ENCODE measurements around the gene ANKRD44. TPM values are rescaled to one million over a fixed set of nuclear protein-coding genes. Genes with fewer than 3 reads are reported as not detected.

The ANKRD44 gene
- total and polyA plus RNA-seq, 2 of the 8 experiments (the other 6 are each of a cell fraction or from before 2014, with no cell fraction given) = 1.2 to 1.3 TPM

DNA sequence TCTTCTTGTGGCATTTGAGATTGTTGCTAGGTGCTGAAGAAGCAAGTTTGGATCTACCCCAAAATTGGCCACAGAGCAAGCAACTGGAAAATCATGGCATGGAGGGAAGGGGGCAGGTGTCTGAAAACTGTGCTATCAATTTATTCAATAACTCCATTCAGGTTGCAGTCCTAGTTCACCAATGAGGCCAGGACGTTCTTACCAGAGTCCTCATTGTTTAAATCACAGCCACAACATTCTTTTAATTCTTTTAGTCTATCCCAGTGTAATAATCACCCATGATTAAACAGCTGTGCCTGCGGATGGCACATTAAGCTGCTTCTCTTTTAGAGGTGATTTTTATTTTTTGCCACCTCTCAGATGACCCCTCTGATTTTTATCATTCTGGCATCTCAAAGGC lies 103.5 kb downstream of the ANKRD44 start:
- Histone ChIP-seq H3K18ac (ENCODE audit: extremely low read depth, low read length) (no peak overlapping the region), H3K9me3 (ENCODE audit: insufficient read depth in 2 of 2, low read depth in 1 of 2, low read length in 1 of 2) (no peaks in the 10 kb centered on the region), H3K79me2 (ENCODE audit: control insufficient read depth in 1 of 2, insufficient read depth in 2 of 2, low read length in 2 of 2) (no peaks in the 10 kb centered on the region), H2BK12ac (ENCODE audit: low read depth, low read length) (no peak overlapping the region), H2BK120ac (replicated peaks; ENCODE audit: low read depth, low read length) (no peak overlapping the region), H2BK15ac (ENCODE audit: low read length) (no peak overlapping the region), H4K20me1 (replicated peaks in 1 of 2; ENCODE audit: control insufficient read depth in 1 of 2, insufficient read depth in 2 of 2, low read length in 2 of 2) (no peaks in the 10 kb centered on the region), H3K9ac (replicated peaks in 1 of 4; ENCODE audit: extremely low read depth in 1 of 4, low read depth in 3 of 4, low read length in 3 of 4) (no peak overlapping the region), H4K91ac (replicated peaks; ENCODE audit: insufficient read length, low read length) (no peak overlapping the region), H2BK5ac (ENCODE audit: low read depth, low read length) (no peak overlapping the region), H2BK20ac (ENCODE audit: low read length) (no peak overlapping the region), H3K23ac (ENCODE audit: insufficient read length) (no peak overlapping the region), H3K4me2 (ENCODE audit: insufficient read depth in 1 of 2, low read depth in 2 of 2, low read length in 2 of 2) (no peak overlapping the region), H3K23me2 (ENCODE audit: low read depth, low read length) (no peaks in the 10 kb centered on the region), H3K27me3 (replicated peaks in 1 of 4; ENCODE audit: control insufficient read depth in 3 of 4, extremely low read depth in 1 of 4, insufficient read depth in 3 of 4, low read length in 3 of 4) (peaks cover 0 to 1% (median 0%) of the 10 kb centered on the region in 4 experiments; a peak in 1 of 7 replicates), H3K14ac (ENCODE audit: insufficient read length) (no peak overlapping the region), H3K4me1 (replicated peaks in 1 of 4; ENCODE audit: control insufficient read depth in 3 of 4, insufficient read depth in 4 of 4, low read length in 3 of 4) (no peaks in the 10 kb centered on the region), H2AK5ac (ENCODE audit: low read depth, low read length) (no peak overlapping the region), H4K8ac (ENCODE audit: extremely low read depth, insufficient read depth, low read length) (no peak overlapping the region), H4K5ac (ENCODE audit: insufficient read length, low read depth, low read length) (no peak overlapping the region), H3K56ac (replicated peaks; ENCODE audit: insufficient read length, low read depth, low read length) (no peak overlapping the region), H2AFZ (ENCODE audit: low read length) (no peak overlapping the region), H3K4me3 (ENCODE audit: extremely low read depth in 1 of 4, insufficient read depth in 2 of 4, low read depth in 3 of 4, low read length in 4 of 4) (no peak overlapping the region), H3K4ac (replicated peaks; ENCODE audit: insufficient read length, low read depth, low read length) (no peak overlapping the region), H3K36me3 (ENCODE audit: control insufficient read depth in 2 of 4, insufficient read depth in 4 of 4, low read length in 3 of 4) (no peaks in the 10 kb centered on the region), H3K27ac (ENCODE audit: low read depth, low read length) (no peak overlapping the region), H3K79me1 (ENCODE audit: low read depth, low read length) (no peaks in the 10 kb centered on the region)
- TF ChIP-seq TBP (IDR thresholded peaks at IDR 0.05; ENCODE audit: low read depth, low read length) (no peak), CEBPB (IDR thresholded peaks at IDR 0.05; ENCODE audit: low read depth, low read length) (no peak), SP4 (IDR thresholded peaks at IDR 0.05; ENCODE audit: low read length) (no peak), ASH2L (IDR thresholded peaks at IDR 0.05; ENCODE audit: low read length) (no peak), CREB1 (IDR thresholded peaks at IDR 0.05) (no peak), ZNF274 (IDR thresholded peaks at IDR 0.05; ENCODE audit: borderline replicate concordance, extremely low read depth, low read length) (no peak), CHD1 (IDR thresholded peaks at IDR 0.05; ENCODE audit: low read depth, low read length) (no peak), TAF7 (optimal IDR thresholded peaks at IDR 0.05; ENCODE audit: borderline replicate concordance, low read depth, low read length) (no peak), TEAD4 (IDR thresholded peaks at IDR 0.05; ENCODE audit: low read depth, low read length) (no peak), BACH1 (IDR thresholded peaks at IDR 0.05; ENCODE audit: low read length) (no peak)
- TF ChIP-seq, protein P1, sequence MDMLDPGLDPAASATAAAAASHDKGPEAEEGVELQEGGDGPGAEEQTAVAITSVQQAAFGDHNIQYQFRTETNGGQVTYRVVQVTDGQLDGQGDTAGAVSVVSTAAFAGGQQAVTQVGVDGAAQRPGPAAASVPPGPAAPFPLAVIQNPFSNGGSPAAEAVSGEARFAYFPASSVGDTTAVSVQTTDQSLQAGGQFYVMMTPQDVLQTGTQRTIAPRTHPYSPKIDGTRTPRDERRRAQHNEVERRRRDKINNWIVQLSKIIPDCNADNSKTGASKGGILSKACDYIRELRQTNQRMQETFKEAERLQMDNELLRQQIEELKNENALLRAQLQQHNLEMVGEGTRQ (IDR thresholded peaks at IDR 0.05; ENCODE audit: low read length) = no peak
- CTCF ChIA-PET (ENCODE audit: partially characterized antibody) = interaction anchor here (1.0 to 10.8 kb wide), 4 partner anchors 10 to 73 kb away, joined by 3 to 63 read pairs (median 4); no protein-coding TSS in a partner anchor
- POLR2A ChIA-PET (ENCODE audit: partially characterized antibody) = interaction anchor here (0.6 kb wide), 1 partner anchor 167 kb away, joined by 3 read pairs; no protein-coding TSS in a partner anchor
- no peak for DNase-seq (ENCODE audit: low read depth in 1 of 2, low spot score in 2 of 2)
- WGBS, 2 experiments (ENCODE audit: extremely low coverage in 1 of 2, insufficient coverage in 1 of 2, insufficient read length in 1 of 2, insufficient replicate concordance in 2 of 2, low coverage in 1 of 2, low lambda C conversion rate in 2 of 2, missing lambda C conversion rate in 1 of 2) = 75% methylated on average over 2 of the region's 2 CpGs; no CpG with 5 or more reads in 1 of the 2 experiments
- FAIRE-seq = no peak

Measured in H1 (cell line).